Small intestine (tissue), 7 donors: ENCODE results near the gene KCNK4. TPM values are rescaled to one million over a fixed set of nuclear protein-coding genes. Genes with fewer than 3 reads are reported as not detected.
"Not testable (repeated sequence)": the region's sequence is repeated elsewhere in the genome, so short reads cannot be mapped to it uniquely, and the experiment has no call there.

ENCODE experiments used
- DNase-seq, 2 donors: peaks; one replicate each; pipeline versions ENCODE4 v3.0.0 to v3.0.0-alpha.2; 2013
- FAIRE-seq: peaks from 2 replicates; lab custom pipeline; 2012; peaks lifted over from hg19 to GRCh38; lab: Jason Lieb, UNC
- H3K27ac ChIP-seq, 3 donors: one replicate each; pipeline ENCODE4 v1.5.1; 2013; ENCODE audit warnings: low read length in 2 of 3, mild to moderate bottlenecking in 2 of 3, control low read depth in 1 of 3, inconsistent platforms in 1 of 3, low read depth in 1 of 3, moderate library complexity in 1 of 3
- H3K27me3 ChIP-seq, 3 donors: one replicate each; pipeline ENCODE4 v1.6.1; 2013; ENCODE audit warnings: low read length in 3 of 3, inconsistent platforms in 1 of 3; ENCODE audit not compliant: control insufficient read depth in 3 of 3, insufficient read depth in 3 of 3
- H3K36me3 ChIP-seq, 3 donors: one replicate each; pipeline ENCODE4 v1.6.1; 2013; ENCODE audit warnings: low read length in 3 of 3, inconsistent platforms in 1 of 3, low read depth in 1 of 3, mild to moderate bottlenecking in 1 of 3, moderate library complexity in 1 of 3; ENCODE audit not compliant: control insufficient read depth in 3 of 3, insufficient read depth in 2 of 3
- H3K4me1 ChIP-seq, 3 donors: one replicate each; pipeline ENCODE4 v1.6.1; 2013; ENCODE audit warnings: low read length in 2 of 3, inconsistent platforms in 1 of 3, low read depth in 1 of 3, mild to moderate bottlenecking in 1 of 3, moderate library complexity in 1 of 3; ENCODE audit not compliant: control insufficient read depth in 3 of 3, insufficient read depth in 2 of 3
- H3K4me3 ChIP-seq, 3 donors: one replicate each; pipeline ENCODE4 v1.5.1; 2013; ENCODE audit warnings: low read length in 3 of 3, control low read depth in 1 of 3, inconsistent platforms in 1 of 3, low read depth in 1 of 3, mild to moderate bottlenecking in 1 of 3, moderate library complexity in 1 of 3
- H3K9me3 ChIP-seq, 2 donors: one replicate each; pipeline ENCODE4 v1.6.1; 2013; ENCODE audit warnings: low read depth in 1 of 2, low read length in 1 of 2; ENCODE audit not compliant: control insufficient read depth in 2 of 2, insufficient read depth in 1 of 2
- WGBS, 3 donors: extraction: QIAGEN DNeasy Blood & Tissue Kit; methylation state at CpG; one replicate each; pipeline ENCODE4 v1.1.7; 2013; 5-methylcytosine and 5-hydroxymethylcytosine counted together
- polyA plus RNA-seq, 4 donors: library from polyadenylated mRNA; stranded (reverse) in 3 of 4; unstranded in 1 of 4; fragments of 200-250 nt in 3 of 4; fragments of 120-200 nt in 1 of 4; gene quantifications; one replicate each; pipeline versions ENCODE4 v1.2.1 to v1.2.3, GENCODE V29; 2013
- donor health status: healthy with polysubstance abuse.
- donor health status: control.
- donor health status: control.
- donor health status: Bipolar disorder and iron deficiency.
- donor health status: healthy.

KCNK4 gene
- polyA plus RNA-seq, 4 donors: not detected

GRCh38 chr11:64304316-64305072, 13.4 kb downstream of the KCNK4 start:
- WGBS, 3 donors: 0 to 1% (median 1%) methylated on average over 45 to 46 of the region's 46 CpGs
- no peak for FAIRE-seq
- peak; percentile 93 to 95 for DNase-seq
- no peaks in the 10 kb centered on the region for H3K9me3 ChIP-seq
- H3K36me3 ChIP-seq: peaks cover 0 to 25% (median 0%) of the 10 kb centered on the region in 3 donors
- peak overlapping the region; percentile 95 to 98 (median 98) for H3K27ac ChIP-seq
- H3K4me3 ChIP-seq: peak overlapping the region; percentile 49 to 79 (median 50)
- H3K27me3 ChIP-seq: peaks cover under 1 to 27% (median 6%) of the 10 kb centered on the region in 3 donors
- H3K4me1 ChIP-seq: peaks cover 0 to 42% (median 5%) of the 10 kb centered on the region in 3 donors

DNA sequence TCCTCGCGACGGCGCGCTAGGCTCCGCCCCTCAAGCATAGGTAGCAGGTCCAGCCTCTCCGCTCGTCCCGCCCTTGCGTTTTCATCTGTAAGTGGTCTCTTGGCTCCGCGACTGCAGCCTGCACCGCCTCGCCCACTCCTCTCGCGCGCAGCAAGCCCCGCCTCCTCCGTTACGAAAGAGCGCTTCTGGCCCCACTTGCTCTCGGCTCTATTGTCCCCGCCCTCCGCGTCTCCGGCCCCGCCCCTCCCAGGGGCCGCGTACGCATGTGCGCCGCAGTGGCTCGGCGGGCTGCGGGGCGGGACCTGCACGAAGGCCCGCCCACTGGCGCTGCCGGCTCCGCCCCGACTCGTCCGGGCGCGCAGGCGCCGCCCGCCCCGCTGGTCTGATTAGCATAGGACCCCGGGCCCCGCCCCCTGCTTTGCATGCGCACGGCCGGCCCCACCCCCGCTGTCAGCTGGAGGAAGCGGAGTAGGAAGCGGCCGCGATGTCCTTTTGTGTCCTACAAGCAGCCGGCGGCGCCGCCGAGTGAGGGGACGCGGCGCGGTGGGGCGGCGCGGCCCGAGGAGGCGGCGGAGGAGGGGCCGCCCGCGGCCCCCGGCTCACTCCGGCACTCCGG, 14.1 kb downstream of the KCNK4 start, which contains the start of gene ESRRA:
Gene ESRRA, plus strand, starts transcription at position 450 of the 616 bp plus-strand sequence. CDS start 1,656 bp downstream, outside the sequence.
- Histone ChIP-seq H3K9me3 (no peaks in the 10 kb centered on the region), H3K4me1 (peaks cover 0 to 35% (median 2%) of the 10 kb centered on the region in 3 donors), H3K27me3 (peaks cover 0 to 20% (median 0%) of the 10 kb centered on the region in 3 donors), H3K4me3 (peak within 1 kb of the TSS; percentile 50 to 93 (median 79)), H3K27ac (peak within 1 kb of the TSS; percentile 97 to 98 (median 98)), H3K36me3 (peaks cover 0 to 25% (median 0%) of the 10 kb centered on the region in 3 donors)
- 0 to 2% (median 1%) methylated on average over 48 to 81 of the region's 81 CpGs for WGBS, 3 donors
- DNase-seq (peak; percentile 99 to 100), FAIRE-seq (no peak)

DNA sequence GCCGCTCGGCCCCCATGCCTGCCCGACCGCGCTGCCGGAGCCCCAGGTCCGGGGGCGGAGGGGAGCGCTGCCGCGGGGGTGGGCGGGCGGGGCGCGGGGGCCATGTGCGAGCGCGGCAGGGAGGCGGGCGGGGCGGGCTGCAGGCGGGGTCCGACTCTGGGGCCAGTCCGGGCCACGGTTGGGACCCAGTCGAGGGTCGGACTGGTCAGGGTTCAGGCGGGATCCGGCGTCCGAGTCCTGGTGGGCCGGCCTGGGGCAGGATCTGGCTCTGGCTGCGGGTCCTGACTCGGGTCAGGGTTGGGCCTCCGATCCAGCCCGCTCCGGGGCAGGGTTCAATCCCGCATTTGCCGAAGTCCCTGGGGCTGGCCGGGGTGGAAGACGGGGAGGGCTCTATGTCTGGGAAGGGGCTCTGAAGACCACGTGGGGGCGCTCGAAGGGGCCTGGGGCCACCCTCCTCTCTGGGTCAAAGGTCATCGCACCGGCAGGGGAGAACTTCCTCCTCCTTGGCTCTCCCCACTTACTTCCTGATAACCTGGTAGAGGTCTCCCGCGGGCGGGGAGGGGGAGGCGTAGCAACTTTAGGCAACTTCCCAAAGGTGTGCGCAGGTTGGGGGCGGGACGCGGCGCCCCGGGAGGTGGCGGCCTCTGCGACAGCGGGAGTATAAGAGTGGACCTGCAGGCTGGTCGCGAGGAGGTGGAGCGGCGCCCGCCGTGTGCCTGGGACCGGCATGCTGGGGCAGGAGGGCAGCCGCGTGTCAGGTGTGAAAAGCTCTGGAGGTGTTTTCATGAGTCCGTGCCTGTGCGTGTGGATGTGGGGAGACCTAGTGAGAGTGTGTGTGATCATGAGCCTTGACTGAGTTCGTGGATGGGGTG, 14.8 kb downstream of the KCNK4 start:
- WGBS, 3 donors: 0 to 1% (median 1%) methylated on average over 31 to 71 of the region's 71 CpGs
- H3K27ac ChIP-seq: peak overlapping the region; percentile 87 to 97 (median 88)
- H3K9me3 ChIP-seq: no peaks in the 10 kb centered on the region
- FAIRE-seq (no peak), DNase-seq (peak; percentile 89 to 94)
- peaks cover 0 to 31% (median 0%) of the 10 kb centered on the region in 3 donors for H3K36me3 ChIP-seq
- peaks cover 0 to 30% (median 2%) of the 10 kb centered on the region in 3 donors for H3K4me1 ChIP-seq
- peaks cover 0 to 13% (median 0%) of the 10 kb centered on the region in 3 donors for H3K27me3 ChIP-seq
- peak overlapping the region; percentile 48 to 93 (median 64) for H3K4me3 ChIP-seq

DNA sequence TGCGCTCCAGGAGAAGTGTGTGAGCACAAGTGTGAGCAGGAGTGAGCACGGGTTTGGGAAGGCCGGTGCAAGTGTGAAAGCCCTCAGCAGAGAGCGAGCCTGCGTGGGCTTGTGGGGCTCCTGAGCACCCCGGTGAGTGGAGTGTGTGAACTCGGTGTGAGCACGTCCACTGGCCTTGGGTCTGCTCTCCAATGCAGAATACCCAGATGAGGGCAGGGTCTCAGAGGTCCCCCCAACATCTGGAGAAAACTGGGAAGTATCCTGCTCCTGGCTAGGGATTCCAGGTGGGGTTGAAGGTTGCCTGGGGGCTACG, 15.4 kb downstream of the KCNK4 start:
- peak overlapping the region; percentile 48 to 93 (median 64) for H3K4me3 ChIP-seq
- H3K36me3 ChIP-seq: peaks cover 0 to 36% (median 0%) of the 10 kb centered on the region in 3 donors
- peaks cover 0 to 7% (median 0%) of the 10 kb centered on the region in 3 donors for H3K27me3 ChIP-seq
- no peaks in the 10 kb centered on the region for H3K9me3 ChIP-seq
- WGBS, 3 donors: 2 to 23% (median 7%) methylated on average over 9 of the region's 9 CpGs
- no peak for DNase-seq
- peaks cover 0 to 32% (median 2%) of the 10 kb centered on the region in 3 donors for H3K4me1 ChIP-seq
- peak overlapping the region; percentile 87 to 97 (median 88) for H3K27ac ChIP-seq
- FAIRE-seq: no peak

DNA sequence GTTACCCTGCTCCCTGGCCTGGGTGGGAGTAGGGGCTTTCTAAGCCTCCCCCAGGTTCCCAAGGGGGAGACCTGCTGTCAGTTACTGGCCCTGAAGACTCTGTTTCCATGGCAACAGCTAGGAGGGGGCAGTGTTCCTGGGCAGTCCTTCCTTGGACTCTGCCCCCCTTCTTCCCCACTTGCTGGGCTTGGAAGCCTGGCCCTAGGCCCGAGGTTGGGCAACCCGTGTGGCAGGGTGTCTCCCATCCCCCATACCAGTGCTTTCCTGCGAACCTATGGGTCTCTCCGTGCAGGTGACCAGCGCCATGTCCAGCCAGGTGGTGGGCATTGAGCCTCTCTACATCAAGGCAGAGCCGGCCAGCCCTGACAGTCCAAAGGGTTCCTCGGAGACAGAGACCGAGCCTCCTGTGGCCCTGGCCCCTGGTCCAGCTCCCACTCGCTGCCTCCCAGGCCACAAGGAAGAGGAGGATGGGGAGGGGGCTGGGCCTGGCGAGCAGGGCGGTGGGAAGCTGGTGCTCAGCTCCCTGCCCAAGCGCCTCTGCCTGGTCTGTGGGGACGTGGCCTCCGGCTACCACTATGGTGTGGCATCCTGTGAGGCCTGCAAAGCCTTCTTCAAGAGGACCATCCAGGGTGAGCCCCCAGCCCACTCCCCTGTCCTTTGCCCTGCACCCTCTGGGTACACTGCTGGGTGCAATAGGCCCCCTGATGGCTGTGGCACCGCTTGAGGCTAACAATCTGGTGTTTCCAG, 15.9 kb downstream of the KCNK4 start:
- FAIRE-seq (no peak), DNase-seq (peak; percentile 83 to 86)
- H3K9me3 ChIP-seq: no peaks in the 10 kb centered on the region
- H3K4me3 ChIP-seq: peak overlapping the region; percentile 48 to 93 (median 64)
- H3K27ac ChIP-seq: peak overlapping the region; percentile 87 to 97 (median 88)
- peaks cover 0 to 1% (median 0%) of the 10 kb centered on the region in 3 donors for H3K27me3 ChIP-seq
- H3K36me3 ChIP-seq: peaks cover 0 to 38% (median 0%) of the 10 kb centered on the region in 3 donors
- WGBS, 3 donors: 33 to 66% (median 41%) methylated on average over 13 to 15 of the region's 15 CpGs
- peaks cover 0 to 32% (median 2%) of the 10 kb centered on the region in 3 donors for H3K4me1 ChIP-seq

DNA sequence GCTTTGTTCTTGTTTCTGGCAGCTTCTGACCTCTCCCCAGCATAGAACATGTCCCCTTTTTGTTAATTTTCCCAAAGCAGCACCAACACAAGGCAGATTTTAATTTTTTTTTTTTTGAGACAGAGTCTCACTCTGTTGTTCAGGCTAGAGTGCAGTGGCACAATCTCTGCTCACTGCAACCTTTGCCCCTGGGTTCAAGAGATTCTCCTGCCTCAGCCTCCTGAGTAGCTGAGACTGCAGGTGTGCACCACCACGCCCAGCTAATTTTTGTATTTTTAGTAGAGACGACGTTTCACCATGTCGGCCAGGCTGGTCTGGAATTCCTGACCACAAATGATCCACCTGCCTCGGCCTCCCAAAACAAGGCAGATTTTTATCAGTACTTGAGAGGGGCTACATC, 16.7 kb downstream of the KCNK4 start:
- FAIRE-seq, H3K27me3 ChIP-seq, H3K9me3 ChIP-seq: not testable (repeated sequence)
- H3K4me1 ChIP-seq: peaks cover 0 to 32% (median 4%) of the 10 kb centered on the region in 3 donors
- H3K36me3 ChIP-seq: peaks cover 0 to 45% (median 2%) of the 10 kb centered on the region in 3 donors
- DNase-seq: peak in 1 of 2 donors; percentile 71
- peak overlapping the region; percentile 56 to 97 (median 87) for H3K27ac ChIP-seq
- peak overlapping the region in 2 of 3 donors; percentile 64 to 93 for H3K4me3 ChIP-seq
- whole genome bisulfite sequencing, 3 donors: 30 to 71% (median 58%) methylated on average over 5 of the region's 5 CpGs

DNA sequence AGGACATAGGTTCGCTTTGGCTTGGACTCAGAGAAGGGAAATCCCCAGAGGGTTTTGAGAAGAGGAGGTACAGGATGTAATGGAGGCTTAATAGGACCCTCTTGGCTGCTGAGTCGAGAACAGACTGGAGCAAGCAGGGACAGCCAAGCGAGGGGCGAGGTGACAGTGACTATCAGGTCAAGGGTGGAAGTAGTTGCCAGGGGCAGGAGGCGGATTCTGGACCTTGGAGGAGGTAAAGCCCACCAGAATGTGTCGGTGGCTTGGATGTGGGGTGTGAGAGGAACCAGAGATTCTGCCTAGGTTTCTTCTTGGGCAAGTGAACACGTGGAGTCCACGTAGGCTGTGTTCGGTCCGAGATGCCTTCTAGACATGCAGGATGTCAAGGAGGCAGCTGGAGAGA, 21.8 kb downstream of the KCNK4 start:
- FAIRE-seq (no peak), DNase-seq (no peak)
- no peaks in the 10 kb centered on the region for H3K9me3 ChIP-seq
- peaks cover 0 to 72% (median 15%) of the 10 kb centered on the region in 3 donors for H3K36me3 ChIP-seq
- H3K4me3 ChIP-seq: no peak overlapping the region
- H3K27ac ChIP-seq: peak overlapping the region in 2 of 3 donors; percentile 44 to 62
- 85 to 89% (median 88%) methylated on average over 10 of the region's 10 CpGs for WGBS, 3 donors
- H3K27me3 ChIP-seq: no peaks in the 10 kb centered on the region
- H3K4me1 ChIP-seq: peaks cover 0 to 14% (median 2%) of the 10 kb centered on the region in 3 donors
